Panc1 (cell line): ENCODE measurements around the gene PRSS33.

Source experiments
- CTCF ChIP-seq: fragments of 450-650 bp; IDR thresholded peaks from 2 replicates; pipeline ENCODE4 v1.5.1; 2017; ENCODE audit warnings: mild to moderate bottlenecking
- POLR2AphosphoS5 ChIP-seq: IDR thresholded peaks from 2 replicates; pipeline ENCODE4 v1.6.1; 2012; ENCODE audit warnings: mild to moderate bottlenecking, low read depth, low read length, moderate library complexity
- REST ChIP-seq, 2 experiments: IDR thresholded peaks; 2 replicates each; pipeline ENCODE4 v1.6.1; 2011 to 2012; ENCODE audit warnings: low read depth in 2 of 2, control low read depth in 1 of 2, low read length in 1 of 2, mild to moderate bottlenecking in 1 of 2, moderate library complexity in 1 of 2; ENCODE audit not compliant: insufficient read depth in 1 of 2
- SIN3A ChIP-seq: IDR thresholded peaks from 2 replicates; pipeline ENCODE4 v1.6.1; 2012; ENCODE audit warnings: low read depth, mild to moderate bottlenecking, low read length, moderate library complexity, borderline replicate concordance; ENCODE audit not compliant: insufficient read depth
- TCF7L2 ChIP-seq: IDR thresholded peaks from 2 replicates; pipeline ENCODE4 v1.6.1; 2011; ENCODE audit warnings: mild to moderate bottlenecking, low read depth, low read length, inconsistent platforms

- TF ChIP-seq POLR2AphosphoS5 = no peak
- no peak for TF ChIP-seq CTCF
- no peak for TF ChIP-seq REST (IDR thresholded peaks at IDR 0.05; ENCODE audit: insufficient read depth in 1 of 2, low read depth in 2 of 2, low read length in 1 of 2)
- no peak for TF ChIP-seq SIN3A
- TF ChIP-seq TCF7L2 = no peak
These were observed 20.1 kb downstream of the PRSS33 start for GRCh38 chr16:2767140-2767731.
